MM.1S (cell line): Measurements from ENCODE around the gene CPEB1.

Experiments
- DNase-seq: peaks from one replicate; pipeline ENCODE4 v3.0.0-alpha.2; 2015
- H2AFZ ChIP-seq: fragments of 300-600 bp; sonication (generic); 2 replicates; pipeline ENCODE4 v1.6.0; 2016; ENCODE audit warnings: antibody characterized with exemption, low read length
- H3F3A ChIP-seq: fragments of 300-600 bp; sonication (generic); 2 replicates; pipeline ENCODE4 v1.6.1; 2016; ENCODE audit warnings: mild to moderate bottlenecking, antibody characterized with exemption, low read length, moderate library complexity, mixed read lengths; ENCODE audit not compliant: insufficient read depth
- H3K27ac ChIP-seq: fragments of 300-600 bp; sonication (generic); 2 replicates; pipeline ENCODE4 v1.5.1; 2016; ENCODE audit warnings: mild to moderate bottlenecking, low read length
- H3K27me3 ChIP-seq: fragments of 300-600 bp; sonication (generic); replicated peaks from 2 replicates; pipeline ENCODE4 v1.6.0; 2016; ENCODE audit warnings: low read length; ENCODE audit not compliant: insufficient read depth
- H3K36me3 ChIP-seq: fragments of 300-600 bp; sonication (generic); replicated peaks from 2 replicates; pipeline ENCODE4 v1.6.1; 2016; ENCODE audit warnings: mild to moderate bottlenecking, low read length, mixed read lengths; ENCODE audit not compliant: insufficient read depth
- H3K4me1 ChIP-seq: fragments of 300-600 bp; sonication (generic); 2 replicates; pipeline ENCODE4 v1.6.1; 2016; ENCODE audit warnings: low read length, mixed read lengths
- H3K4me2 ChIP-seq: fragments of 300-600 bp; sonication (generic); 2 replicates; pipeline ENCODE4 v1.6.0; 2016; ENCODE audit warnings: low read depth, low read length
- H3K4me3 ChIP-seq: fragments of 300-600 bp; sonication (generic); 2 replicates; pipeline ENCODE4 v1.5.1; 2016; ENCODE audit warnings: low read length, mixed read lengths
- H3K79me2 ChIP-seq: fragments of 300-600 bp; sonication (generic); 2 replicates; pipeline ENCODE4 v1.6.1; 2016; ENCODE audit warnings: mixed run types, low read length, mixed read lengths
- H3K9ac ChIP-seq: fragments of 300-600 bp; sonication (generic); 2 replicates; pipeline ENCODE4 v1.6.1; 2016; ENCODE audit warnings: low read length, mixed read lengths
- H3K9me2 ChIP-seq: fragments of 300-600 bp; sonication (generic); replicated peaks from 2 replicates; pipeline ENCODE4 v1.6.1; 2016; ENCODE audit warnings: mild to moderate bottlenecking, low read length, mixed read lengths; ENCODE audit not compliant: insufficient read depth
- H3K9me3 ChIP-seq: fragments of 300-600 bp; sonication (generic); replicated peaks from 2 replicates; pipeline ENCODE4 v1.6.1; 2016; ENCODE audit warnings: mild to moderate bottlenecking, low read length, mixed read lengths; ENCODE audit not compliant: insufficient read depth
- H4K20me1 ChIP-seq: fragments of 300-600 bp; sonication (generic); 2 replicates; pipeline ENCODE4 v1.6.1; 2016; ENCODE audit warnings: mild to moderate bottlenecking, low read length, moderate library complexity, mixed read lengths; ENCODE audit not compliant: insufficient read depth
- CTCF ChIP-seq: fragments of 300-600 bp; sonication (generic); IDR thresholded peaks from 2 replicates; pipeline ENCODE4 v1.5.1; 2016; ENCODE audit warnings: antibody characterized with exemption, low read length, mixed read lengths
- EZH2 ChIP-seq: fragments of 300-600 bp; sonication (generic); optimal IDR thresholded peaks from 2 replicates; pipeline ENCODE3; 2017; ENCODE audit warnings: low read depth, mild to moderate bottlenecking, antibody characterized with exemption, low read length, mixed read lengths
- EZH2phosphoT487 ChIP-seq: fragments of 300-600 bp; sonication (generic); IDR thresholded peaks from 2 replicates; pipeline ENCODE4 v1.6.1; 2018; ENCODE audit warnings: antibody characterized with exemption, low read length

CPEB1 gene

GRCh38 chr15:82549199-82549665 is 97.9 kb downstream of the CPEB1 start:
- Histone ChIP-seq H3F3A (no peaks in the 10 kb centered on the region; the same call in 1 of the 2 replicates), H3K9ac (no peak overlapping the region), H3K4me2 (no peak overlapping the region), H3K36me3 (no peaks in the 10 kb centered on the region), H4K20me1 (no peaks in the 10 kb centered on the region), H3K27ac (no peak overlapping the region), H3K4me1 (peaks cover 19% of the 10 kb centered on the region), H2AFZ (no peak overlapping the region), H3K9me2 (no peaks in the 10 kb centered on the region), H3K9me3 (no peaks in the 10 kb centered on the region), H3K27me3 (no peaks in the 10 kb centered on the region), H3K79me2 (no peaks in the 10 kb centered on the region), H3K4me3 (no peak overlapping the region)
- TF ChIP-seq EZH2 (no peak), EZH2phosphoT487 (no peak), CTCF (no peak)
- no peak for DNase-seq

- H2AFZ ChIP-seq = no peak overlapping the region
- H3K9me2 ChIP-seq = no peaks in the 10 kb centered on the region
- H3K36me3 ChIP-seq = no peaks in the 10 kb centered on the region
- H3K4me1 ChIP-seq = peaks cover 19% of the 10 kb centered on the region
- H3K4me2 ChIP-seq = no peak overlapping the region
- no peaks in the 10 kb centered on the region for H3K79me2 ChIP-seq
- no peak overlapping the region for H3K9ac ChIP-seq
- no peaks in the 10 kb centered on the region for H3K9me3 ChIP-seq
- H3K27ac ChIP-seq = no peak overlapping the region
- H3K27me3 ChIP-seq = no peaks in the 10 kb centered on the region
- no peaks in the 10 kb centered on the region; the same call in 1 of the 2 replicates for H3F3A ChIP-seq
- TF ChIP-seq EZH2 (no peak), CTCF (no peak), EZH2phosphoT487 (no peak)
- H3K4me3 ChIP-seq = no peak overlapping the region
- H4K20me1 ChIP-seq = no peaks in the 10 kb centered on the region
- DNase-seq = no peak
Observed at GRCh38 chr15:82548700-82549099, 98.5 kb downstream of the CPEB1 start.

DNA sequence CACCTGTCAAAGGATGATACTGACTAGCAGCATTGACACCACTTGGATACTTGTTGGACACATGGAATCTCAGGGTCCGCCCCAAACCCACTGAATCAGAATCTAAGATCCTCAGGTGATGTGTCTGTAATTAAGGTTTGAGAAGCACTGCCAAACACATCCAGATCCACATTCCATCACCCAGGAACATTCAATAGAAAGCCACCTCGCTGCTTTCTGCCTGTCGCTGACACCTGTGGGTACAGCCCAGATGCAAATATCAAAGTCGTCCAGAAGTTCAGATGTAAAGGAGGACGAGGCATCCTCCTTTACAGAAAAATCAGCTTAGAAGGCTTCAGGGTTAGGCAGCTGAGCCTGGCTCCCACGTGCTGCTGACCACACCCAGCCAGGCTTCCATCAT is 101.7 kb downstream of the CPEB1 start:
- H3K36me3 ChIP-seq = no peaks in the 10 kb centered on the region
- H3F3A ChIP-seq = no peaks in the 10 kb centered on the region; the same call in 1 of the 2 replicates
- H3K9ac ChIP-seq = no peak overlapping the region
- no peak overlapping the region for H3K4me2 ChIP-seq
- no peaks in the 10 kb centered on the region for H3K27me3 ChIP-seq
- H3K79me2 ChIP-seq = peaks cover 7% of the 10 kb centered on the region
- DNase-seq = no peak
- no peaks in the 10 kb centered on the region for H3K9me3 ChIP-seq
- peaks cover 12% of the 10 kb centered on the region for H3K4me1 ChIP-seq
- no peak overlapping the region for H2AFZ ChIP-seq
- H3K9me2 ChIP-seq = no peaks in the 10 kb centered on the region
- no peaks in the 10 kb centered on the region for H4K20me1 ChIP-seq
- no peak overlapping the region for H3K27ac ChIP-seq
- H3K4me3 ChIP-seq = no peak overlapping the region
- TF ChIP-seq EZH2 (no peak), EZH2phosphoT487 (no peak), CTCF (no peak)
